NT2/D1 (cell line): ENCODE data around the gene AK8.

ENCODE experiments used
- DNase-seq: peaks from one replicate; pipeline ENCODE4 v3.0.0-alpha.2; 2011; ENCODE audit warnings: low read depth, low spot score
- H3K27me3 ChIP-seq: 2 replicates; pipeline ENCODE4 v1.6.0; 2011; ENCODE audit warnings: mild to moderate bottlenecking; ENCODE audit not compliant: insufficient read length, insufficient read depth
- H3K36me3 ChIP-seq: 2 replicates; pipeline ENCODE4 v1.6.1; 2011; ENCODE audit warnings: mild to moderate bottlenecking, low read length, mixed read lengths; ENCODE audit not compliant: insufficient read depth, insufficient read length
- H3K4me1 ChIP-seq: 2 replicates; pipeline ENCODE4 v1.5.1; 2011; ENCODE audit not compliant: insufficient read depth, insufficient read length
- H3K4me3 ChIP-seq: 2 replicates; pipeline ENCODE4 v1.5.1; 2011; ENCODE audit warnings: low read depth; ENCODE audit not compliant: insufficient read length
- H3K9ac ChIP-seq: 2 replicates; pipeline ENCODE4 v1.6.0; 2011; ENCODE audit warnings: low read depth; ENCODE audit not compliant: insufficient read length
- H3K9me3 ChIP-seq: 2 replicates; pipeline ENCODE4 v1.5.1; 2011; ENCODE audit warnings: mild to moderate bottlenecking, low read length; ENCODE audit not compliant: insufficient read depth
- SUZ12 ChIP-seq: IDR thresholded peaks from 2 replicates; pipeline ENCODE4 v1.6.1; 2011; ENCODE audit not compliant: insufficient read length, insufficient read depth; ENCODE audit errors: extremely low read depth
- YY1 ChIP-seq: IDR thresholded peaks from 2 replicates; pipeline ENCODE4 v1.6.1; 2011; ENCODE audit not compliant: insufficient read length, insufficient read depth
- ZNF274 ChIP-seq: IDR thresholded peaks from 2 replicates; pipeline ENCODE4 v1.6.1; 2011; ENCODE audit warnings: mild to moderate bottlenecking, low read depth, low read length

The AK8 gene

GRCh38 chr9:132752877-132753592 is 125.0 kb downstream of the AK8 start:
- Histone ChIP-seq H3K27me3 (peaks cover 4% of the 10 kb centered on the region), H3K9ac (no peak overlapping the region), H3K9me3 (no peaks in the 10 kb centered on the region), H3K4me1 (peaks cover 6% of the 10 kb centered on the region), H3K36me3 (no peaks in the 10 kb centered on the region), H3K4me3 (no peak overlapping the region)
- TF ChIP-seq ZNF274 = no peak
- TF ChIP-seq YY1 = no peak
- TF ChIP-seq SUZ12 = no peak
- no peak for DNase-seq

- H3K36me3 ChIP-seq = no peaks in the 10 kb centered on the region
- no peak overlapping the region for H3K4me3 ChIP-seq
- peaks cover 9% of the 10 kb centered on the region for H3K4me1 ChIP-seq
- H3K9me3 ChIP-seq = no peaks in the 10 kb centered on the region
- no peak overlapping the region for H3K9ac ChIP-seq
- TF ChIP-seq SUZ12 = no peak
- no peak for TF ChIP-seq ZNF274
- no peak for TF ChIP-seq YY1
- DNase-seq = no peak
- H3K27me3 ChIP-seq = peaks cover 18% of the 10 kb centered on the region
These were observed 127.4 kb downstream of the AK8 start for GRCh38 chr9:132750668-132751067.

- DNase-seq = no peak
- Histone ChIP-seq H3K27me3 (peaks cover 30% of the 10 kb centered on the region), H3K36me3 (no peaks in the 10 kb centered on the region), H3K4me1 (peaks cover 7% of the 10 kb centered on the region), H3K9me3 (no peaks in the 10 kb centered on the region), H3K4me3 (no peak overlapping the region), H3K9ac (no peak overlapping the region)
- no peak for TF ChIP-seq SUZ12
- no peak for TF ChIP-seq ZNF274
- TF ChIP-seq YY1 = no peak
These were observed 128.8 kb downstream of the AK8 start for GRCh38 chr9:132749306-132749705.

- DNase-seq = no peak
- no peak for TF ChIP-seq YY1
- no peak for TF ChIP-seq SUZ12
- TF ChIP-seq ZNF274 = no peak
- Histone ChIP-seq H3K4me3 (no peak overlapping the region), H3K27me3 (peaks cover 36% of the 10 kb centered on the region), H3K4me1 (peaks cover 14% of the 10 kb centered on the region), H3K9me3 (no peaks in the 10 kb centered on the region), H3K36me3 (no peaks in the 10 kb centered on the region), H3K9ac (no peak overlapping the region)
These were observed 129.6 kb downstream of the AK8 start for GRCh38 chr9:132748450-132748849.

- Histone ChIP-seq H3K4me3 (no peak overlapping the region), H3K4me1 (peaks cover 17% of the 10 kb centered on the region), H3K9me3 (no peaks in the 10 kb centered on the region), H3K9ac (peak overlapping the region; percentile 27), H3K36me3 (no peaks in the 10 kb centered on the region), H3K27me3 (peaks cover 60% of the 10 kb centered on the region)
- TF ChIP-seq ZNF274 (no peak), YY1 (no peak), SUZ12 (no peak)
- DNase-seq = no peak
These were observed 132.1 kb downstream of the AK8 start for GRCh38 chr9:132745756-132746709.

GRCh38 chr9:132744881-132745755 is 133.0 kb downstream of the AK8 start:
- no peak for TF ChIP-seq YY1
- TF ChIP-seq SUZ12 = no peak
- TF ChIP-seq ZNF274 = no peak
- Histone ChIP-seq H3K36me3 (no peaks in the 10 kb centered on the region), H3K4me1 (peaks cover 17% of the 10 kb centered on the region), H3K9me3 (no peaks in the 10 kb centered on the region), H3K9ac (no peak overlapping the region), H3K4me3 (peak overlapping the region; percentile 9), H3K27me3 (peaks cover 69% of the 10 kb centered on the region)
- DNase-seq = no peak
